ENCODE results near the gene MXD4.
"Not testable (repeated sequence)": the region's sequence is repeated elsewhere in the genome, so short reads cannot be mapped to it uniquely, and the experiment has no call there.

DNA sequence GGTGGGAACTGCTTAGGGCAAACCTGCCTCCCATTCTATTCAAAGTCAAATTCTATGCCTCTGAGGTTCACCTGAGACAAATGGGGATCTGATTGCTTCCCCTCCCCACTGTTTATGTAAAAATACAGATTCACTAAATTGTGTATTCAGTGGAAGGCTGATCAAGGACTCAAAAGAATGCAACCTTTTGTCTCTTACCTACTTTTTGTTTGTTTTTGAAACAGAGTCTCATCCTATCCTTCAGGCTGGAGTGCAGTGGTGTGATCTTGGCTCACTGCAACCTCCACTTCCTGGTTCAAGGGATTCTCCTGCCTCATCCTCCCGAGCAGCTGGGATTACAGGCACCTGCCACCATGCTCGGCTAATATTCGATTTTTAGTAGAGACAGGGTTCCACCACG, 40.5 kb downstream of the MXD4 start:
- not testable (repeated sequence) for TF ChIP-seq ARNT (IDR thresholded peaks at IDR 0.05); TARDBP (IDR thresholded peaks at IDR 0.05); SP1 (IDR thresholded peaks at IDR 0.05); PKNOX1 (IDR thresholded peaks at IDR 0.05); FOXK2 (IDR thresholded peaks at IDR 0.05); FOXM1 (IDR thresholded peaks at IDR 0.05; ENCODE audit: borderline replicate concordance); NFRKB (IDR thresholded peaks at IDR 0.05); FOXA1 (IDR thresholded peaks at IDR 0.05); ELF4 (IDR thresholded peaks at IDR 0.05); ZNF384 (IDR thresholded peaks at IDR 0.05); BHLHE40 (IDR thresholded peaks at IDR 0.05; ENCODE audit: borderline replicate concordance); CTBP1 (IDR thresholded peaks at IDR 0.05; ENCODE audit: borderline replicate concordance); LEF1 (IDR thresholded peaks at IDR 0.05; ENCODE audit: borderline replicate concordance)
